Stimulated activated CD4-positive, alpha-beta T cell treated with anti-CD3 and anti-CD28 coated beads, Interleukin-1b, Interleukin-23, amount 100 ng/mL, for 1 hour (primary cell): ENCODE measurements around the gene CFAP74.

Experiments used
- DNase-seq, 2 donors: peaks; one replicate each; pipeline ENCODE4 v3.0.0-alpha.2; 2020; ENCODE audit warnings: low read depth in 2 of 2

Gene CFAP74

GRCh38 chr1:1971688-1972087 is 31.9 kb downstream of the CFAP74 start:
- DNase-seq: no peak

- DNase-seq: no peak
Measured at GRCh38 chr1:1971017-1971416, 32.6 kb downstream of the CFAP74 start.

- DNase-seq: no peak
Measured at GRCh38 chr1:1969953-1970716, 33.5 kb downstream of the CFAP74 start.

GRCh38 chr1:1969505-1969900 is 34.1 kb downstream of the CFAP74 start:
- no peak for DNase-seq

- no peak for DNase-seq
Measured at GRCh38 chr1:1968767-1969504, 34.6 kb downstream of the CFAP74 start.

- DNase-seq: no peak
Measured at GRCh38 chr1:1967879-1968278, 35.7 kb downstream of the CFAP74 start.

GRCh38 chr1:1967151-1967550 is 36.4 kb downstream of the CFAP74 start:
- DNase-seq: no peak

GRCh38 chr1:1966071-1966740 is 37.4 kb downstream of the CFAP74 start:
- DNase-seq: no peak

GRCh38 chr1:1965546-1965945 is 38.0 kb downstream of the CFAP74 start:
- no peak for DNase-seq

GRCh38 chr1:1964811-1965210 is 38.8 kb downstream of the CFAP74 start:
- no peak for DNase-seq

GRCh38 chr1:1963570-1963969 is 40.0 kb downstream of the CFAP74 start:
- no peak for DNase-seq

GRCh38 chr1:1962752-1963151 is 40.8 kb downstream of the CFAP74 start:
- no peak for DNase-seq

- DNase-seq: no peak
Measured at GRCh38 chr1:1960480-1961196, 42.9 kb downstream of the CFAP74 start.

- DNase-seq: peak; percentile 27 to 59
Measured at GRCh38 chr1:1959840-1960479, 43.6 kb downstream of the CFAP74 start.

GRCh38 chr1:1959459-1959839 is 44.1 kb downstream of the CFAP74 start:
- no peak for DNase-seq

- no peak for DNase-seq
Measured at GRCh38 chr1:1958071-1958541, 45.5 kb downstream of the CFAP74 start.

GRCh38 chr1:1957533-1957961 is 46.0 kb downstream of the CFAP74 start:
- DNase-seq: no peak

- no peak for DNase-seq
Measured at GRCh38 chr1:1956586-1957532, 46.7 kb downstream of the CFAP74 start.

- DNase-seq: no peak
Measured at GRCh38 chr1:1956101-1956500, 47.5 kb downstream of the CFAP74 start.

- no peak for DNase-seq
Measured at GRCh38 chr1:1955621-1956094, 47.9 kb downstream of the CFAP74 start.
